Ureter (tissue), 1 donor: Measurements from ENCODE around the gene FBXW4. TPM values are rescaled to one million over a fixed set of nuclear protein-coding genes. Genes with fewer than 3 reads are reported as not detected.

Experiments used
- DNase-seq: peaks from one replicate; pipeline ENCODE4 v3.0.0-alpha.2; 2020; ENCODE audit warnings: low spot score
- total RNA-seq: library from RNA; stranded (reverse); gene quantifications from one replicate; pipeline ENCODE4 v1.2.4, GENCODE V29; 2023
- donor health status: DM: yes; HTN: yes; CAD: no.

The FBXW4 gene
- total RNA-seq, 1 donor from 2014 or later = 94.5 TPM

- DNase-seq = no peak
Measured at GRCh38 chr10:101696632-101697031, 1.7 kb upstream of the FBXW4 start.

DNA sequence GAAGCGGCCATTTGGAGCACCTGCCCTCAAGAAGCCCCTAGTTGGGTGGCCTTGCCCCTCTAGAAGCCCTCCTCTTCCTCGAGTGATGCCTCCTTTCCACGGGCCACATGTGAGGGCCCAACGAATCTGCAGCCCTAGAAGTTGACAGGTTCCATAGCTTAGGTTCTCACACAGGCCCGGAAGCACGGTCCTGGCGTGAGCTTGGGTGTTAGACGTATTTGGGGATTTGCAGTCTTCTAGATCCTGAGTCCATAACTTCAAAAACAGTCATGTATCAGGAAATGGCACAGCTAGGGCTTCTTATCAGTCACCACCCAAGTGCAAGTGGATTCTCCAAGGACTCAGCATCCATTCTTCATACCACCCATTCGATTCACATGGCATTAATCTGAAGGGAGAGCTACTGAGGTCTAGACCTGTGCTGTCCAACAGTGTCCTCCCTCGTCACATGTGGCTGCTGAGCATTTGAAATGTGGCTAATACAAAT, 477 bp upstream of the FBXW4 start:
- no peak for DNase-seq

DNA sequence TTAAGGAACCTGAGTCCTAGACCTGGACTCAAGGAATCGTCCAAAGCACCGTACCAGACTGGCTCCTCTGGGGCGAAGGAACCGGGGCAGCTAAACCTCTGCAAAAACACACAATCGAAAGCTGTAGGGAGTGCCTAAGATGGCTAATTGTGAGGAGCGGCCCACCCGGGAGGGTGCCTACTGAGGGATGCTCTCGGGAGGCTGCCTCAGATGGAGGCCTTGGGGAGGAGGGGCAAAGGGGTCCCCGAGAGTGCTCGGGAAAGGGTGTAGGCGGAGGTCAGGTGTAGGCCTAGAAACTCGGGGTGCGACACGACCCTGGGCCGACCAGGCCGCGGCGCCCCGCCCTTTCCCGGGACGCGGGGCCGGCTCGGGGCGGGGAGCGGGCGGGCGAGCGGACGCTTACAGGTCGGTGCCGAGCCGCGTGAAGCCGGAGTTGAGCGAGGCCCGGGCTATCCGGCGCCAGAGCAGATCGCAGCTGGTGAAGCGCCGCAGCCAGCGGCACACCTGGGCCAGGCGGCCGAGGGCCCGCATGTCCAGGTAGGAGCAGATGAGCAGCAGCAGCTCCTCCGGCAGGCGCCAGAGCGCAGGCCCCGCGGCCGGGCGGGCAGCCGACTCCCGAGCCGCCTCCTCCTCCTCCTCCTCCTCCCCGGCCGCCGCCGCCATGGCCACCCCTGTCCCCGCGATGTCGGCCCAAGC, 844 bp downstream of the FBXW4 start:
- DNase-seq = peak; percentile 68

GRCh38 chr10:101693651-101693977, 1.4 kb downstream of the FBXW4 start:
- DNase-seq = no peak

DNA sequence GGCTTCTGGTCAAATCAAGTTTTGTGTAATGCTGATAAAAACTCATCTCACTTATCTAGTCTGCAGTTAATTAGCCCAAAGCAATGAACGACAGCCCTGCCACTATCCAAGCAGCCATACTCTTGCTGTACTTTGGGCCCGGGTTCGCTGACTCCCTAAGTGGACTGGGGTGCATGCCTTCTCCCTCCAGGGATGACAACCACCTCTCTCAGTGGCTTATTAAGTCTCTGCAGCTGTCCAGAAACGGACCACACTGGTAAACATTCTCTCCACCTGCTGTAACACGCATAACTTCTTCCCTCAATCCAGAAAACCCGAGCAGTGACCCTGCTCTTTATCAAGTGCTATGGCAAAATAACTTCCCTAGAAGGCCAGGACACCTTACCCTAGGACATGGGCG, 3.9 kb downstream of the FBXW4 start:
- DNase-seq = no peak

- DNase-seq = no peak
Measured at GRCh38 chr10:101690461-101690860, 4.5 kb downstream of the FBXW4 start.

DNA sequence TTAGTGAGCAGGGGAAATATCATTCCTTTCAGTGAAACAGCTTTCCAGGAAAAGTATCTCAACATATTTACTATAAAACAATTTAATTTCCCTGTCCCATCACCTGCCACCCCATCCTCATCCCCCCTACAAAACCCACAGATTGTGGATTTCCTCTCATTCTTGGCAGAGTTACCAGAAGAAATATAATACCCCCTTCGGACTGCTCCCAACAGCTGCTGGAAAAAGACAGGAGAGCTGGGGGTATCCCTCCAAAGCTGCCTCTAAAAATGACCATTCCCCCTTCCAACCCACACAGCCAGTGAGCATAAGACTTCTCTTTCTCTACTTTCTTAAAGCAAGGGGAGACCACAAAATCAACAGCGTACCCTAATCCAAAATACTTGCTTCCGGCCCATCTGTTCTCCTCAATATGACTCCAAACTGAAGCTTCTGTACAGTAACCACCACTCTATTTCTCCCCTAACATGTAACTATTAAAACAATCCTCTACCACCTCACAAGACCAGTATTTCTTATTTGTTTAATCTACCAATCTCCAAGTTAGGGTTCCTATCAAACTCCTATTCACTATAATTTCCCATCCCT, 7.8 kb downstream of the FBXW4 start:
- DNase-seq = no peak

DNA sequence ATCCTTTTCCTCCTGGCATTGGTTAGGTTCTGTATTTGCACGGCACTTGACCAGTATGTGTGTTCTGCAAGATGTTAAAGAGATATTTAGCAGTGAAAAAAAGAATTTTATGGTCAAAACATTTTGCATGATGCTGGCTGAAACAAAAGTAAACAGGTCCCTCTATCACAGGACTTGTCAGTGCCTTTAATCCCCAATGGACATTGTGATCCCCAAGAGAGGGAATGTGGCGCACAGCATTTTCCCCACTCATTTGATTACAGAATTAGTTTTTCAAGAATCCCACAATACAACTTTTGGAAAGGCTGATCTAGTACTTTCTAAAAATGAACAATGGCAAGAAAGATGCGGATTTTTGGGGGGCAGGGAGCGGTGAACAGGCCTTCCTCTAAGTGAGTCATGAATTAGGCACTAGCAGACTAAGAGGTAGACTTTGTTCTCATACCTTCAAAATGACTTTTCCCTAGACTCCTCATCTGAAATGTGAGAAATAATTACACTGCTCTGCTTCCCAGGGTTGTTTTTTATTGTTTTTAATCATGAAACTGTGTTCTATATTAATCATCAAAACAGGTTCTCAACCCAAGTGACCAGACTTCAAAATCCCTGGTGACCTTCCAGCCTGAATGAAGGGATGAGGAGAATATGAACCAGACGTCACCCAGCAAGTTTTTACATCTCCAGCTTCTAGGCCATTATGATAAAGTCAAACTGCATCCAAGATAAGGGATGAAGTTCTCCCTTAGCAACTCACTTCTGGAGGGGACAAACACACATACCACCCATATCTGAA, 8.6 kb downstream of the FBXW4 start:
- DNase-seq = no peak

GRCh38 chr10:101684782-101685181, 10.2 kb downstream of the FBXW4 start:
- no peak for DNase-seq

GRCh38 chr10:101683276-101683675, 11.7 kb downstream of the FBXW4 start:
- DNase-seq = no peak

GRCh38 chr10:101682172-101682825, 12.7 kb downstream of the FBXW4 start:
- no peak for DNase-seq

GRCh38 chr10:101676565-101676964, 18.4 kb downstream of the FBXW4 start:
- no peak for DNase-seq

DNA sequence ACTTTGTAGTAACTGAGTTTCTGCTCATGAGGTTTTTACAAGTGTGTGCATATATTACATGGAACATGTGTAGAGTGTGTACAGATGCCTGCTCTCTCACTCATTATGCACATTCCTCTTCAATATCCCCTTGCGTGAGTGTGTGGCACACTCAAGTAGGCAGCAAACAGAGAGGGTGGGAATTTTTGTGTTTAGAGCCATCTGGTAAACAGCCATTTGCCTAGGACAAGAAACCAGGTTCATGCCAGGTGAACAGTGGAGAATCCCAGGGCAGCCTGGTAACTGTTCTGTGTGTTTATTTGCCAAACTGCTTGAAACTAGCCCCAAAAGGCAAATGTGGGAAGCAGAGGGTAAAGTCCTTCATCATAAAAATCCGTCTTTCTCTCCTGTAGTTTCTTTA, 19.9 kb downstream of the FBXW4 start:
- DNase-seq = no peak

DNA sequence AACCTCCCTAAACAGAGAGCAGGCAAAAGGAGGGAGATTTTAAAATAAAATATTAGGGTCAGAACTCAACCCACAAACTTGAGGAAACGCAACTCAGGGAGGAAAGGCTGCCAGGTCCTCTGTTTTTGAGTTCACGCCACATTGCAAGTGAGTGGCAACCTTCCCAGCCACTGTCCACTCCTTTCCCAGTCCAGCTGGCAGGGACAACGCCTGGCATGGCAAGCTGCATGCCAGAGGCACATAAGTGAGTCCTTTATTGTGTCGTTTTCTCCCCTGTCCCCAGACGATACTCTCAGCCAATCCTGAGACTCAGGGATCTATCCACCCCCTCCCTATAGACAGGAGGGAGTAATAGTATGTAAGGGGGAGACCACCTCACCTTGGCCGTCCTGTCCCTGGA, 22.4 kb downstream of the FBXW4 start:
- DNase-seq = no peak

GRCh38 chr10:101671453-101671852, 23.5 kb downstream of the FBXW4 start:
- no peak for DNase-seq

DNA sequence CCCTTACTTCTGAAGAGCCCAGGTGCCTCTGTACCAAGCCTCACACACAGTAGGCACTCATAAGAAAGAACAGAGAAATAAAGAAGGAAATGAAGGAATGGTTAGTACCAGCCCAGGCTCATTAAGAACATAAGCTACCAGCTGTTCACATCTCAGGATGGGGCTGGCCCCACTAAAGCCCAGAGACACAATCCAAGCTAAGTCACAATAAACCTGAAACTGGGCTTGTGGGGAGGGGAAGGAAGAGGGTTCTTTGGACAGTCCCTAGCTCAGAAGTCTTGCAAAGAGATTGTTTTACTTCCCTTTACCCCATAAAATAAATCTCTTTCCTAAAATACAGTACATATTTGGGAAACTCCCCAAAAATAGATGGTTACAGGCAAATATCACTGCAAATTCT, 24.3 kb downstream of the FBXW4 start:
- DNase-seq = no peak

- DNase-seq = no peak
Measured at GRCh38 chr10:101669181-101669580, 25.8 kb downstream of the FBXW4 start.

DNA sequence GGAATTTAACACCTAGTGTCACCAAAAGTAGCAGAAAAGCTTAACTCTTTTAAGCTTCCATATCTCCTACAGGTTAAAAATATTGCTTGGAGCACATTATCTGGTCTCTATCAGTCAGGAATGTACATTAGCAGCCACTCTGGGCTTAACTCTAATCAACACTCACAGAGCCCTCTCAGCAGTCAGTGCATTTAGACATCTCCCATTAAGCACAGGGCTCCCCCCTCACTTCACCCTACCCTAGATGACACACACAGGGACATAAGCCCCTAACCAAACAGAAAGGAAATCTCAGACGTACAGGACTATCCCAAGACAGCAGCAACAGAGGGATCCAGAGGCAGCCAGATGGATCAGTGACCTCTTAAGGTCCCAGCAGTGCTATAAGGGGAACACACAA, 26.4 kb downstream of the FBXW4 start:
- DNase-seq = no peak

- no peak for DNase-seq
Measured at GRCh38 chr10:101666083-101666482, 28.9 kb downstream of the FBXW4 start.

- DNase-seq = peak; percentile 2
Measured at GRCh38 chr10:101663097-101663496, 31.9 kb downstream of the FBXW4 start.

DNA sequence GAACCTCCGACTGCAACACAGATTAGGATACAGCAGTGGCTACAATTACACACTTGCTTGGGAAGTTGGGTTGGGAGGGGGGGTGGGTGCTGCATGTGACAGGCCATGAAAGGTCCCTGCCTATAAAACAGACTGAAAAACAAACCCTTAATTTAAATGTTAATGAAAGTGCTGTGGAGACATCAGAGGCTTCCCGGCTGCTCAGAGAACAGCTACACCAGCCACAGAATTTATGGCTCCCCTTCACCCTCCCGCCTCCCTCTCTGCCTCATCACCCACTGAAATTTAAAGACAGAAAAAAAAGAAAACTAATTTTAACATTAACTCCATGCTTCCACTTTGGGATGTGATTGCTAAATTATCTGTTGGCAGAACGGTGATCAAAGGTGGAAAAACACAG, 34.7 kb downstream of the FBXW4 start:
- DNase-seq = no peak

GRCh38 chr10:101658975-101659374, 36.0 kb downstream of the FBXW4 start:
- no peak for DNase-seq

- no peak for DNase-seq
Measured at GRCh38 chr10:101656890-101657289, 38.1 kb downstream of the FBXW4 start.
